H9 (cell line): ENCODE measurements around the gene OPN4. TPM values are rescaled to one million over a fixed set of nuclear protein-coding genes. Genes with fewer than 3 reads are reported as not detected.
A peak's percentile ranks its signal among the peaks of the same experiment; 100 is the strongest.

Experiments
- DNase-seq: peaks from one replicate; pipeline ENCODE4 v3.0.0-alpha.2; 2017
- H2AFZ ChIP-seq: one replicate; pipeline ENCODE4 v1.6.1; 2013; ENCODE audit warnings: mild to moderate bottlenecking, low read length, control low read depth, moderate library complexity
- H2AK5ac ChIP-seq: 2 replicates; pipeline ENCODE4 v1.6.1; 2013; ENCODE audit warnings: low read length, control low read depth, mixed read lengths; ENCODE audit not compliant: insufficient read length
- H2BK120ac ChIP-seq: one replicate; pipeline ENCODE4 v1.6.1; 2013; ENCODE audit warnings: low read depth, mild to moderate bottlenecking, low read length, control low read depth, inconsistent platforms; ENCODE audit not compliant: poor library complexity, severe bottlenecking
- H2BK12ac ChIP-seq: 2 replicates; pipeline ENCODE4 v1.6.1; 2013; ENCODE audit warnings: low read length, control low read depth, mixed read lengths, low read depth; ENCODE audit not compliant: insufficient read length
- H2BK15ac ChIP-seq: 2 replicates; pipeline ENCODE4 v1.6.1; 2013; ENCODE audit warnings: low read depth, low read length, control low read depth
- H2BK20ac ChIP-seq: one replicate; pipeline ENCODE4 v1.6.1; 2013; ENCODE audit warnings: low read depth, mild to moderate bottlenecking, low read length, control low read depth, inconsistent platforms; ENCODE audit not compliant: poor library complexity, severe bottlenecking
- H2BK5ac ChIP-seq: 2 replicates; pipeline ENCODE4 v1.6.1; 2013; ENCODE audit warnings: low read length, control low read depth, mixed read lengths; ENCODE audit not compliant: insufficient read length
- H3K14ac ChIP-seq: 2 replicates; pipeline ENCODE4 v1.6.1; 2013; ENCODE audit warnings: low read length, control low read depth; ENCODE audit not compliant: insufficient read depth
- H3K18ac ChIP-seq: 2 replicates; pipeline ENCODE4 v1.6.1; 2013; ENCODE audit warnings: low read depth, mild to moderate bottlenecking, mixed read lengths, low read length, control low read depth; ENCODE audit not compliant: insufficient read length
- H3K23ac ChIP-seq: 2 replicates; pipeline ENCODE4 v1.6.1; 2013; ENCODE audit warnings: low read length, control low read depth, mixed read lengths, low read depth; ENCODE audit not compliant: insufficient read length
- H3K23me2 ChIP-seq: 2 replicates; pipeline ENCODE4 v1.6.1; 2013; ENCODE audit warnings: low read depth, mild to moderate bottlenecking, mixed read lengths, low read length, control low read depth; ENCODE audit not compliant: insufficient read length, poor library complexity, severe bottlenecking
- H3K27ac ChIP-seq: 2 replicates; pipeline ENCODE4 v1.5.1; 2013; ENCODE audit warnings: low read length, control low read depth, mixed read lengths, low read depth; ENCODE audit not compliant: insufficient read length
- H3K27me3 ChIP-seq: 2 replicates; pipeline ENCODE4 v1.6.1; 2013; ENCODE audit warnings: low read length, control low read depth, inconsistent platforms; ENCODE audit not compliant: insufficient read depth
- H3K4ac ChIP-seq: 2 replicates; pipeline ENCODE4 v1.6.1; 2013; ENCODE audit warnings: low read depth, mild to moderate bottlenecking, control low read depth, inconsistent platforms, low read length, moderate library complexity
- H3K4me1 ChIP-seq: 2 replicates; pipeline ENCODE4 v1.6.1; 2013; ENCODE audit warnings: low read length, control low read depth, inconsistent platforms; ENCODE audit not compliant: insufficient read depth
- H3K4me2 ChIP-seq: 2 replicates; pipeline ENCODE4 v1.6.1; 2013; ENCODE audit warnings: low read length, control low read depth, mixed read lengths; ENCODE audit not compliant: insufficient read length, insufficient read depth
- H3K56ac ChIP-seq: 2 replicates; pipeline ENCODE4 v1.6.1; 2013; ENCODE audit warnings: low read depth, mild to moderate bottlenecking, mixed read lengths, low read length, control low read depth; ENCODE audit not compliant: insufficient read length
- H3K79me1 ChIP-seq: 2 replicates; pipeline ENCODE4 v1.6.1; 2013; ENCODE audit warnings: low read depth, mild to moderate bottlenecking, moderate library complexity, low read length, control low read depth, inconsistent platforms; ENCODE audit not compliant: insufficient read depth, poor library complexity, severe bottlenecking
- H3K79me2 ChIP-seq: 2 replicates; pipeline ENCODE4 v1.6.1; 2013; ENCODE audit warnings: low read length, control low read depth, inconsistent platforms; ENCODE audit not compliant: insufficient read depth
- H3K9ac ChIP-seq: 2 replicates; pipeline ENCODE4 v1.6.1; 2013; ENCODE audit warnings: low read length, control low read depth, mixed read lengths; ENCODE audit not compliant: insufficient read length; ENCODE audit errors: extremely low read depth
- H3K9me3 ChIP-seq: one replicate; pipeline ENCODE4 v1.6.1; 2013; ENCODE audit warnings: low read depth, low read length, inconsistent platforms; ENCODE audit not compliant: control insufficient read depth
- H3T11ph ChIP-seq: one replicate; pipeline ENCODE4 v1.6.1; 2013; ENCODE audit warnings: mild to moderate bottlenecking, low read length, control low read depth, inconsistent platforms
- H4K20me1 ChIP-seq: one replicate; pipeline ENCODE4 v1.6.1; 2013; ENCODE audit not compliant: control insufficient read depth, insufficient read length, insufficient read depth
- H4K5ac ChIP-seq: 2 replicates; pipeline ENCODE4 v1.6.1; 2013; ENCODE audit warnings: low read depth, mild to moderate bottlenecking, mixed read lengths, low read length, control low read depth; ENCODE audit not compliant: insufficient read length
- H4K8ac ChIP-seq: replicated peaks from 2 replicates; pipeline ENCODE4 v1.6.1; 2013; ENCODE audit warnings: low read length, control low read depth, mixed read lengths, low read depth; ENCODE audit not compliant: insufficient read length
- H4K91ac ChIP-seq: 2 replicates; pipeline ENCODE4 v1.6.1; 2013; ENCODE audit warnings: low read depth, mild to moderate bottlenecking, moderate library complexity, mixed read lengths, low read length, control low read depth; ENCODE audit not compliant: insufficient read length
- H3K27ac Mint-ChIP-seq, 3 experiments: 2 replicates in 2 of 3; 3 replicates in 1 of 3; pipeline ENCODE4 v1.8.0; 2020 to 2021; ENCODE audit warnings: mixed read lengths in 3 of 3, mild to moderate bottlenecking in 1 of 3, moderate library complexity in 1 of 3
- H3K27me3 Mint-ChIP-seq: 2 replicates; pipeline ENCODE4 v1.8.0; 2021; ENCODE audit warnings: low read depth, mild to moderate bottlenecking, moderate library complexity, mixed read lengths
- H3K36me3 Mint-ChIP-seq, 3 experiments: 2 replicates in 2 of 3; 3 replicates in 1 of 3; pipeline ENCODE4 v1.8.0; 2020 to 2021; ENCODE audit warnings: low read depth in 3 of 3, mixed read lengths in 3 of 3; ENCODE audit not compliant: insufficient read depth in 1 of 3
- H3K4me1 Mint-ChIP-seq, 2 experiments: 2 replicates each; pipeline ENCODE4 v1.8.0; 2020; ENCODE audit warnings: mixed read lengths in 2 of 2
- H3K4me3 Mint-ChIP-seq, 2 experiments: 2 replicates in 1 of 2; 3 replicates in 1 of 2; pipeline ENCODE4 v1.8.0; 2020 to 2021; ENCODE audit warnings: mild to moderate bottlenecking in 2 of 2, mixed read lengths in 2 of 2, moderate library complexity in 1 of 2
- H3K9me3 Mint-ChIP-seq, 2 experiments: 2 replicates in 1 of 2; 3 replicates in 1 of 2; pipeline ENCODE4 v1.8.0; 2020; ENCODE audit warnings: mild to moderate bottlenecking in 2 of 2, mixed read lengths in 2 of 2, moderate library complexity in 1 of 2
- CTCF ChIP-seq: fragments of 200-600 bp; sonication (generic); conservative IDR thresholded peaks from 3 replicates; pipeline ENCODE4 v1.8.0; 2021; ENCODE audit warnings: antibody characterized with exemption, mild to moderate bottlenecking
- WGBS: extraction: QIAGEN DNeasy Blood & Tissue Kit; methylation state at CpG from one replicate; pipeline ENCODE4 v1.1.7; 2013; ENCODE audit warnings: missing lambda C conversion rate, low lambda C conversion rate, mixed read lengths; ENCODE audit not compliant: insufficient read length; ENCODE audit errors: extremely low coverage; 5-methylcytosine and 5-hydroxymethylcytosine counted together
- total RNA-seq: library from RNA; stranded (reverse); gene quantifications from 2 replicates; pipeline ENCODE4 v1.2.1, GENCODE V29; 2021

Gene OPN4
- total RNA-seq, 1 experiment from 2014 or later, result not detected

- no peak for DNase-seq
- no peak overlapping the region for H2BK5ac ChIP-seq
- H3K4me1 ChIP-seq, result no peaks in the 10 kb centered on the region
- no peak overlapping the region for H2AK5ac ChIP-seq
- no peaks in the 10 kb centered on the region for H3K23me2 ChIP-seq
- H3K79me1 ChIP-seq, result no peaks in the 10 kb centered on the region
- Mint-ChIP-seq H3K9me3 (peaks cover 9 to 15% of the 10 kb centered on the region in 2 experiments), H3K27ac (peak overlapping the region in 1 of 3 experiments; percentile 48; a peak in 1 of 7 replicates), H3K36me3 (peaks cover 0 to 7% (median 0%) of the 10 kb centered on the region in 3 experiments; a peak in 2 of 7 replicates), H3K27me3 (peaks cover 2% of the 10 kb centered on the region; the same call in 1 of the 2 replicates), H3K4me1 (no peaks in the 10 kb centered on the region), H3K4me3 (no peak overlapping the region)
- H3K4ac ChIP-seq, result no peak overlapping the region
- no peak overlapping the region for H3K23ac ChIP-seq
- H4K5ac ChIP-seq, result no peak overlapping the region
- H2BK15ac ChIP-seq, result no peak overlapping the region
- H2BK20ac ChIP-seq, result no peak overlapping the region
- H2AFZ ChIP-seq, result no peak overlapping the region
- no CpG with 5 or more reads among the region's 5 CpGs for WGBS
- no peaks in the 10 kb centered on the region for H3K27me3 ChIP-seq
- H4K91ac ChIP-seq, result no peak overlapping the region
- H4K8ac ChIP-seq, result no peak overlapping the region
- H3K18ac ChIP-seq, result no peak overlapping the region
- H3K27ac ChIP-seq, result no peak overlapping the region
- H3K79me2 ChIP-seq, result no peaks in the 10 kb centered on the region
- H3K4me2 ChIP-seq, result no peak overlapping the region
- no peak overlapping the region for H3K9ac ChIP-seq
- no peak overlapping the region for H2BK12ac ChIP-seq
- H3K56ac ChIP-seq, result no peak overlapping the region
- H3T11ph ChIP-seq, result no peak overlapping the region
- TF ChIP-seq CTCF, result no peak
- H4K20me1 ChIP-seq, result no peaks in the 10 kb centered on the region
- no peak overlapping the region for H2BK120ac ChIP-seq
- no peak overlapping the region for H3K14ac ChIP-seq
- no peaks in the 10 kb centered on the region for H3K9me3 ChIP-seq
Observed at GRCh38 chr10:86642499-86642898, 11.8 kb upstream of the OPN4 start.
